DND-41 (cell line): ENCODE data around the gene PLXDC1.

Experiments used
- CTCF ChIP-seq: IDR thresholded peaks from 2 replicates; pipeline ENCODE4 v1.5.1; 2012; ENCODE audit warnings: borderline replicate concordance, low read length, moderate library complexity, mild to moderate bottlenecking; ENCODE audit not compliant: poor library complexity, severe bottlenecking; ENCODE audit errors: extremely low read depth
- EZH2 ChIP-seq: IDR thresholded peaks from 3 replicates; pipeline ENCODE4 v1.6.1; 2012; ENCODE audit warnings: borderline replicate concordance, low read depth, mild to moderate bottlenecking, moderate library complexity, low read length, inconsistent platforms; ENCODE audit not compliant: severe bottlenecking

- TF ChIP-seq EZH2 (no peak), CTCF (no peak)
These were observed 37.6 kb downstream of the PLXDC1 start for GRCh38 chr17:39113871-39114270.
